Left ventricle myocardium inferior (tissue), 1 donor: ENCODE measurements around the gene CD63. TPM values are rescaled to one million over a fixed set of nuclear protein-coding genes. Genes with fewer than 3 reads are reported as not detected.

Experiments
- DNase-seq: peaks from one replicate; pipeline ENCODE4 v3.0.0-alpha.2; 2020
- H3K27ac ChIP-seq: fragments of 200-600 bp; replicated peaks from 2 replicates; pipeline ENCODE4 v1.8.0; 2021
- H3K27me3 ChIP-seq: fragments of 200-600 bp; 2 replicates; pipeline ENCODE4 v1.8.0; 2021; ENCODE audit warnings: low read depth
- H3K36me3 ChIP-seq: fragments of 200-600 bp; 2 replicates; pipeline ENCODE4 v1.8.0; 2021
- H3K4me1 ChIP-seq: fragments of 200-600 bp; 2 replicates; pipeline ENCODE4 v1.8.0; 2021
- H3K4me3 ChIP-seq: fragments of 200-600 bp; 2 replicates; pipeline ENCODE4 v1.8.0; 2021; ENCODE audit warnings: mild to moderate bottlenecking, moderate library complexity
- H3K9me3 ChIP-seq: fragments of 200-600 bp; replicated peaks from 2 replicates; pipeline ENCODE4 v1.8.0; 2021
- intact Hi-C: fragments of 100-400 bp; cut with micrococcal nuclease; formaldehyde crosslinking; loops from one replicate; pipeline ENCODE4 v1.11.0; 2022
- long read RNA-seq: library from polyadenylated mRNA; unstranded; transcript quantifications from one replicate; pipeline ENCODE4 v2.0.0, GENCODE V29; 2021
- total RNA-seq: library from RNA; stranded (reverse); fragmentation: NEBNext Ultra II Directional; extraction: Animal tissue kit (Norgen Biotek cat#: 25700); gene quantifications from one replicate; pipeline ENCODE4 v1.2.1, GENCODE V29; 2021
- TF ChIP-seq, protein P1 (sequence below): fragments of 200-600 bp; IDR thresholded peaks from 2 replicates; pipeline ENCODE4 v1.8.0; 2021; ENCODE audit warnings: antibody characterized with exemption, mild to moderate bottlenecking, borderline replicate concordance
- donor health status: DM: no; HTN: yes; CAD: no; lungs with severe emphysema.

CD63 gene
- 705 TPM for total RNA-seq
- long read RNA-seq, transcript CD63-208 (8 exons, 1,233 nt): minor isoform, 5 of 206 reads
- long read RNA-seq, transcript CD63-216 (2 exons, 230 nt): minor isoform, 5 of 206 reads
- long read RNA-seq, transcript CD63-201 (8 exons, 1,070 nt): major isoform, 180 of 206 reads
- long read RNA-seq, partial matches to known transcripts: 4 of 206 reads
- long read RNA-seq, other reads (novel, unspliced or antisense): 8 of 206 reads

- intact Hi-C loops: no loop called here
- TF ChIP-seq, protein P1, sequence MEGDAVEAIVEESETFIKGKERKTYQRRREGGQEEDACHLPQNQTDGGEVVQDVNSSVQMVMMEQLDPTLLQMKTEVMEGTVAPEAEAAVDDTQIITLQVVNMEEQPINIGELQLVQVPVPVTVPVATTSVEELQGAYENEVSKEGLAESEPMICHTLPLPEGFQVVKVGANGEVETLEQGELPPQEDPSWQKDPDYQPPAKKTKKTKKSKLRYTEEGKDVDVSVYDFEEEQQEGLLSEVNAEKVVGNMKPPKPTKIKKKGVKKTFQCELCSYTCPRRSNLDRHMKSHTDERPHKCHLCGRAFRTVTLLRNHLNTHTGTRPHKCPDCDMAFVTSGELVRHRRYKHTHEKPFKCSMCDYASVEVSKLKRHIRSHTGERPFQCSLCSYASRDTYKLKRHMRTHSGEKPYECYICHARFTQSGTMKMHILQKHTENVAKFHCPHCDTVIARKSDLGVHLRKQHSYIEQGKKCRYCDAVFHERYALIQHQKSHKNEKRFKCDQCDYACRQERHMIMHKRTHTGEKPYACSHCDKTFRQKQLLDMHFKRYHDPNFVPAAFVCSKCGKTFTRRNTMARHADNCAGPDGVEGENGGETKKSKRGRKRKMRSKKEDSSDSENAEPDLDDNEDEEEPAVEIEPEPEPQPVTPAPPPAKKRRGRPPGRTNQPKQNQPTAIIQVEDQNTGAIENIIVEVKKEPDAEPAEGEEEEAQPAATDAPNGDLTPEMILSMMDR: no peak
- no peaks in the 10 kb centered on the region for H3K9me3 ChIP-seq
- no peaks in the 10 kb centered on the region for H3K27me3 ChIP-seq
- peak within 1 kb of the TSS; percentile 91 for H3K4me3 ChIP-seq
- DNase-seq: peak; percentile 93
- H3K4me1 ChIP-seq: peaks cover 61% of the 10 kb centered on the region
- peaks cover 33% of the 10 kb centered on the region for H3K36me3 ChIP-seq
- peak within 1 kb of the TSS; percentile 98 for H3K27ac ChIP-seq
Observed at GRCh38 chr12:55728939-55729818, at the start of gene CD63. Gene CD63 (minus strand): TSS chr12:55729009. CDS start chr12:55728341, 668 bp downstream.

DNA sequence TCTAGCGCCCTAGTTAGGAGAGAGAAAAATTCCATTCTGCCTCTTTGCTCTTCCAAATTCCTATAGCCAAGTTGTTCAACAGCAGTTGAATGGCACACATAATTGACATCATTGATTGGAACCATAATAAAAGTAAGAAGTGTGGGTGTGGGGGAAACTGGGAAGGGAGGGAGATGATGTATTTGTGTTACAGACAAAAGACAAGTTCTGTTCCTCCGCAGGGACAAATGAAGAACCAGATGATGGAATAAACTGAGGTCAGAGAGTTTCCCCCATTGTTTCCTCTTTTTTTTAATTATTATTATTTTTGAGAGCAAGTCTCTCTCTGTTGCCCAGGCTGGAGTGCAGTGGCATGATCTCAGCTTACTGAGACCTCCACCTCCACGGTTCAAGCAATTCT is 49.0 kb upstream of the CD63 start:
- H3K4me1 ChIP-seq: no peaks in the 10 kb centered on the region
- DNase-seq: no peak
- H3K9me3 ChIP-seq: no peaks in the 10 kb centered on the region
- no peaks in the 10 kb centered on the region for H3K27me3 ChIP-seq
- H3K36me3 ChIP-seq: peaks cover 56% of the 10 kb centered on the region
- H3K27ac ChIP-seq: no peak overlapping the region
- intact Hi-C loops: no loop called here
- TF ChIP-seq, protein P1: no peak
- no peak overlapping the region for H3K4me3 ChIP-seq

GRCh38 chr12:55771736-55772135 is 42.9 kb upstream of the CD63 start:
- intact Hi-C loops: no loop called here
- TF ChIP-seq, protein P1: no peak
- Histone ChIP-seq H3K27ac (no peak overlapping the region), H3K36me3 (peaks cover 30% of the 10 kb centered on the region), H3K27me3 (no peaks in the 10 kb centered on the region), H3K4me3 (no peak overlapping the region), H3K9me3 (no peaks in the 10 kb centered on the region), H3K4me1 (no peaks in the 10 kb centered on the region)
- no peak for DNase-seq

DNA sequence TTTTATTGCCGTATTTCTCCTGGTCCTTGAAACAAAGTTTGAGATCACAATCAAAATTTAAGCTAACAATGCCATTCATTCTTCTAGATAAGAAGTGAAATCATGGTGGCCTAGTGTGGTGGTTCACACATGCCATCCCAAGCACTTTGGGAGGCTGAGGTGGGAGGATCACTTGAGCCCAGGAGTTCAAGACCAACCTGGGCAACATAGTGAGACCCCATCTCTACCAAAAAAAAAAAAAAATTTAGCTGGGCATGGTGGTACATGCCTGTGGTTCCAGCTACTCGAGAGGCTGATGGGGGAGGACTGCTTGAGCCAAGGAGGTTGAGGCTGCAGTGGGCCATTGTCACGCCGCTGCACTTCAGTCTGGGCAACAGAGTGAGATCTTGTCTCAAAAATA is 38.3 kb upstream of the CD63 start:
- intact Hi-C loops: no loop called here
- no peaks in the 10 kb centered on the region for H3K9me3 ChIP-seq
- no peak overlapping the region for H3K4me3 ChIP-seq
- no peak for DNase-seq
- H3K4me1 ChIP-seq: no peaks in the 10 kb centered on the region
- H3K27me3 ChIP-seq: no peaks in the 10 kb centered on the region
- no peak overlapping the region for H3K27ac ChIP-seq
- TF ChIP-seq, protein P1: no peak
- peaks cover 40% of the 10 kb centered on the region for H3K36me3 ChIP-seq

DNA sequence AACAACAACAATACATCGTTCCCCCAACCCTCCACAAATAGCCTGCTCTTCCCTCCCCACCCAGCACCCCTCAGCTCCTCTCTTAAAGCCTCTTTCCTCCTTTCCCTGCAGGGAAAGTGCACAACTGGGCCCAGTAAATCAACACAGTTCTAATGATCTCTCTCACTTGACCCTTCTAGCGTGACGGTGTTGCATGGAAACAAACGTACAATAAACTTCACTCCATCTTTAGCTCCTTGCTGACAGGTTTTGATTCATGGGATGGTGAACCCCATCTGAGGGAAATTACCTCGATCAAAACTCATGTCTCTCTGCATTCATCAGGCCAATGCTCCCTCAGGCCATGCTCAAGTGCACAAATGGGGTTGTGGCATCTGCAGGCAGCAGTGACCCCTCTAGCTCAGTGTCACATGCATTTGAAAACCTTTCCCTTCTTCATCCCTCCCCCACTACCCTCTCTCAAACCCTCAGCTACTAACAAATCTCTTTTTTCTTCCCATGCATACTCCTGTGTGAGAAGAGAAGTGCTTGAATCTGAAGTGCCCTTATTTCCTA is 37.0 kb upstream of the CD63 start:
- Histone ChIP-seq H3K9me3 (no peaks in the 10 kb centered on the region), H3K4me1 (no peaks in the 10 kb centered on the region), H3K27ac (no peak overlapping the region), H3K4me3 (no peak overlapping the region), H3K36me3 (peaks cover 28% of the 10 kb centered on the region), H3K27me3 (no peaks in the 10 kb centered on the region)
- TF ChIP-seq, protein P1: no peak
- DNase-seq: no peak
- intact Hi-C loops: no loop called here
